GM18519 (cell line): ENCODE measurements around the gene PPP4R1.
"Not testable (repeated sequence)": the region's sequence is repeated elsewhere in the genome, so short reads cannot be mapped to it uniquely, and the experiment has no call there.

ENCODE experiments used
- ATAC-seq: cut with Tn5 transposase; IDR thresholded peaks from one replicate; pipeline ENCODE4 v1.9.1; 2021; ENCODE audit warnings: mild to moderate bottlenecking, moderate library complexity; ENCODE audit not compliant: unreplicated experiment, low FRiP score

Gene PPP4R1

DNA sequence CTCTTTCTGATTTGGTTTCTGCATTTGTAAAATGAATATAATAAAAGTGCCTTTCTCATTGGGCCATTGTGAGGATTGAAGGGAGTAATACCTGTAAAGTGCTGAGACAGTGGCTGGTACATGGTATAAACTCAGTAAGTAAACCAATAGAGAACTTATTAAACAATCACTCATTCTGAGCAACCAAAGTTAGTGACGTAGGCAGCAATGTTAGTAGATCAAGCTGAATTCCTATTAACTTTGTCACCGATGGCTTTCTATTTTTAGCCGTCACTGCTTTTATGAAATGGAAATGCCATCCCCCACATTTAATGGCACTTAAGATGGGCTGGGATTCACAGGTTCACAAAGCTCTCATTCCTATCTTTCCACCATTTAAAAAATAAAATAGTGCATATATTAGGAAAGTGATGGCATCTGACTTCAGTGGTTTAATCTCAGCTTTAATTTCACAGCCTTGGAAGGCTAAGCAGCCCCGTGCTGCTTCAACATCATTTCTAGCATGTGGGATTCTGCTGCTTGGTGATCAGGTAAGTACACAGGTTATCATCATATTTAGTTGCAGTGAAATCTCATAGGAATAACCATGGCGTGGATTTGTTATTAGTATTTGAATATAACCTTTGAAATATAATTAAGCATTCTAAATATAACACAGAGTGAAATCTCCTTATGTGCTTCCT, 17.6 kb upstream of the PPP4R1 start:
- ATAC-seq: no peak

DNA sequence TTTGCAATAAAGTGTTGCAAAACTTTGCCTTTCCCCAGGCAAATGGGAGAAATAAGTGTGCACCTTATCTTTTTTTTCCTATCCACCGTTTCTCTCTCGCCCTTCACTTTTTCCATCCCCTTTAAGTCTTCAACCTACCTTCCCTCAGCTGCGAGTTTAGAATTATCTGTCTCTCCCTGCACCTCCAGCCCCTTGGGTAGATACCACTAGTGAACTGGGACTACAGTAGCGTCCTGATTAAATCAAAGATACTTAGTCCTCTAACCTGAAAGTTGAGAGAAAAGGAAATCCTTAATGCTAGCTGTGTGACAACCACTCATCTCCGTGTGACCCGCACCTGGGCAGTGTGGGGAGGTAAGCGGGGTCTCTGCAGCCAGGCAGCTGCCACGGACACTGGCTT, 16.1 kb upstream of the PPP4R1 start:
- no peak for ATAC-seq

DNA sequence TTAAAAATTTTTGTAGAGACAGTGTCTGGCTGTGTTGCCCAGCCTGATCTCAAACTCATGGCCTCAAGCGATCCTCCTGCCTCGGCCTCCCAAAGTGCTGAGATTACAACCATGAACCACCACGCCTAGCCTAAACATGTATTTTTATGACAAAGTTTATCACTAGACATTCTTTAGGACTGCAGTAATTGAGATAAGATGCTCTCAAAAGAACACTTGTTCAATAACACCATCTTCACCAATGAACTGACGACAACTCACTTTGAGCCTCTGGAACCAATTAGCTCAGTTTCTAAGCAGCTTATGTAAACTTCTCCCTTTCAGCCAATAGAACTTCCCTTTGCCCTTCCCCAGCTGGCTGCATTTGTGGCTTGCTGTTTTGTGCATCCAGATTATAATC, 15.3 kb upstream of the PPP4R1 start:
- ATAC-seq: no peak

DNA sequence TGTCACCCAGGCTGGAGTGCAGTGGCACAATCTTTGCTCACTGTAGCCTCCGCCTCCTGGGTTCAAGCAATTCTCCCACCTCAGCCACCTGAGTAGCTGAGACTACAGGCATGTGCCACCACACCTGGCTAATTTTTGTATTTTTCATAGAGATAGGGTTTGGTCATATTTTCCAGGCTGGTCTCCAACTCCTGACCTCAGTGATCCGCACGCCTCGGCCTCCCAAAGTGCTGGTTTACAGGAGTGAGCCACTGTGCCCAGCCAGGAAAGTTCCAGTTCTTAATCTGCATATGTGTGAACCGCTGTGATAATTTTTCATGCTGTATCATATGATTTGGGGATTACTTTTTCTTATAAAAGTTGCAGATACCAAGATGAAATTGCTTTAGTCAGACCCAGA, 14.6 kb upstream of the PPP4R1 start:
- no peak for ATAC-seq

DNA sequence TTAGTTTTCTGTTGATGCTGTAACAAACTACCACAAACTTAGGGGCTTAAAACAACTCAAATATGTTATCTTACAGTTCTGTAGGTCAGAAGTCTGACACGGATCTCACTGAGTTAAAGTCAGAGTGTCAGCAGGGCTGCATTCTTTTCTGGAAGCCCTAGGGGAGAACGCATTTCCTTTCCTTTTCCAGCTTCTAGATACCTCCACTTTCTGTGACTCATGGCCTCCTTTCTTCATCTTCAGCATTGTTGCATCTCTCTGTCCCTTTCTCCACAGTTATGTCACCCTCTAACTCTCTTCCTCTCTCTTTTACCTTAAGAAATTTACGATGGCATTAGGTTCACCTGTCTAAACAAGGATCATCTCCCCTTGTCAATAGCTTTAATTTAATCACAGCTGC, 13.3 kb upstream of the PPP4R1 start:
- ATAC-seq: no peak

DNA sequence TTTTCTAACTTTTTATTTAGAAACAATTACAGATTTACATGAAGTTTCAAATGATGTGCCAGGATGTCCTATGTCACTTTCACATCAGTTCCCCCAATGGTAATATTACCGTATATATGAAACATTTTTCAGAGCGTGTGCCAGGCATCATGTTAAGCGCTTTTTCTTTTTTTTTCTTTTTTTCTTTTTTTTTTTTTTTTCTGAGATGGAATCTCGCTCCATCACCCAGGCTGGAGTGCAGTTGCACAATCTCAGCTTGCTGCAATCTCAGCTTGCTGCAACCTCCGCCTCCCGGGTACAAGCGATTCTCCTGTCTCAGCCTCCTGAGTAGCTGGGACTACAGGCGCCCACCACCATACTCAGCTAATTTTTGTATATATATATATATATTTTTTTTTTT, 5.6 kb upstream of the PPP4R1 start:
- ATAC-seq: no peak

DNA sequence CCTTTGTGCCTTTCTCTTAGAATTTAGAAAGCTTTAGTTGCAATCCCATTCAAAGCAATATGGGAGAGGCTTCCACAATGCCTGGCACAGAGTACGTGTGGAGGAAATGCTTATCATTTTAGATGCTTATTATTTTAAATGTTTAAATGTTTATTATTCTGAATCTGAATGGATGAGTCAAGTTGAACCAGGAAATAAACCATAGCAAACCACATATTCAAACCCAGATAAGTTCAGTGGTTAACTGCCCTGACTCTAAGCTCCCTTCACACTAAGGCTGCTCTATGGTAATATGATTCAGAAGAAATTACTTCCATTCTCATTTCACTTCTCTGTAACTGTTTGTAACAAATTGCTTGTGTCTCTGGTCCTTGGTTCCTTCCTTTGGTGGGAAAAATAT, 5.2 kb upstream of the PPP4R1 start:
- no peak for ATAC-seq

DNA sequence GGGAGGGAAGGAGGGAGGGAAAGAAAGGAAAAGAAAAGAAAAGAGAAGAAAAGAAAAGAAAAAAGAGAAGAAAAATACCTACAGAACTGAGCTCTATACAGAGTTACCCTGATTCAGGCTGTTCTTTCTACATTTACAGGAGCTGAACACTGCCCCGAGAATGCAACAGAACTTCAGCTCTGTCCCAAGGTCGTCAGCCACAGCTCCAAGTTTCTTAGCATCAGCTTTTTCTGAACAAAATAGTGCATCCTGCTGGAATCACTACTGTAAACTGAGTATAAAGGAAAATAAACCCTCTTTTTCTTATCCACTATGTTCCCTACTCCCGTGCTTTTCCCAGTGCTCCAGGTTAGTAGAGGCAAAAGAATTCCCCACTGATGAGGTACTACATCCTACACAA, 4.7 kb upstream of the PPP4R1 start:
- ATAC-seq: no peak

DNA sequence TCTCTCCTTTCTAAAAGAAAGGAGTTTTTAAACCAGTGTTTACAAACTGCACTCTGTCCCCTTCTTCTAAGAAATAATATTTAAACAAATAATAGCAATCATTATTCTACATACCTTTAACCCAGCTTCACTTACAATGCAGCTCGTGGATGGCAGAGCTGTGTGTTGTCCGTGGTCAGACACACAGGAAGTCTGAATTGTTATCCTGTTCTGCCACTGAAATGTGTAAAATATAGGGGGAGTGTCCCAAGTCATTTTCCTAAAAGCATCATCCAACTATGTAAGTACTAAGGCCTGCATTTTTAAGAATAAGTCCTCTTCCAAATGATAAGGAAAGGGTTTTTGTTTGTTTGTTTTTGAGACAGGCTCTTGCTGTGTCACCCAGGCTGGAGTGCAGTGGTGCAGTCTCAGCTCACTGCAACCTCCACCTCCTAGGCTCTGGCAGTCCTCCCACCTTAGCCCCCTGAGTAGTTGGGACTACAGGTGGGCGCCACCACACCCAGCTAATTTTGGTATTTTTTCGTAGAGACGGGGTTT, 2.7 kb upstream of the PPP4R1 start:
- ATAC-seq: no peak

DNA sequence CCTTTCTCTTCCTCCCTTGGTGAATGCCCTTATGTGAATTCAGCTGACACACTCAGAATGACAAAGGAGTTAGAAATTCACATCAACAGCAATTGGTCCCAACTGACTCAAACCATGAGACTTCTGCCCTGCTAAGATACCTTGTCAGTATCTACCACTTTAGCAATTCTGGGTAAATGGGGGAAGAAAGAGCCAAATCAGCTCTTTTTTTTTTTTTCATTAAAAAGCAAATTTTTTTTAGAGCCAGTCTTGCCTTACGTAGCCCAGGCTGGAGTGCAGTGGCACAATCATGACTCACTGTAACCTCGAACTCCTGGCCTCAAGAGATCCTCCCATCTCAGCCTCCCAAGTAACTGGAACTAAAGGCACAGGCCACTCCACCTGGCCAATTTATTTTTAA, 1.7 kb upstream of the PPP4R1 start:
- no peak for ATAC-seq

DNA sequence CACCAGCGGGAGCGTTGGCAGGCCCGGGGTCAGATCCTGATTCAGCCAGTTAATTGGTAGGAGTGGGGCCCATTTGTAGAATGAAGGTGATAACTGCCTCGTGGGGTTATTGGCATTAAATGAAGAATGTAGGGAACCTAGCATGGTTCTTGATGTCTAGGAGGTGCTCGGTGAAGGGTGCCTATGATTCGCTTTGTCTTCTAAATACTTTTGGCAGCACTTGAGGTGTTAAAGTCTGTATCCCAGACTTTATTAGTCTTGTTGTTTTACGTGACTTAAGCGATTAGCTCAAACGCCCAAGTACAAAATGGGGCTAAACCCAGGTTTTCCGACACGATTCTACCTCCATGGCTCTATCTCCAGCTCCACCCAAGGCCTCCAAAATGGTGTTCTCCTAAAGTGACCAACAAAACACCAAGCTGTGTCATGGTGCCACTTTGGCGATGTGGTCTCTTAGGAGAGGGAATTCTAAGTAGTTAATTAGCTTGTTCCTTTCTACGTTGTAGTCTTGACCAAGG, 980 bp upstream of the PPP4R1 start:
- no peak for ATAC-seq

DNA sequence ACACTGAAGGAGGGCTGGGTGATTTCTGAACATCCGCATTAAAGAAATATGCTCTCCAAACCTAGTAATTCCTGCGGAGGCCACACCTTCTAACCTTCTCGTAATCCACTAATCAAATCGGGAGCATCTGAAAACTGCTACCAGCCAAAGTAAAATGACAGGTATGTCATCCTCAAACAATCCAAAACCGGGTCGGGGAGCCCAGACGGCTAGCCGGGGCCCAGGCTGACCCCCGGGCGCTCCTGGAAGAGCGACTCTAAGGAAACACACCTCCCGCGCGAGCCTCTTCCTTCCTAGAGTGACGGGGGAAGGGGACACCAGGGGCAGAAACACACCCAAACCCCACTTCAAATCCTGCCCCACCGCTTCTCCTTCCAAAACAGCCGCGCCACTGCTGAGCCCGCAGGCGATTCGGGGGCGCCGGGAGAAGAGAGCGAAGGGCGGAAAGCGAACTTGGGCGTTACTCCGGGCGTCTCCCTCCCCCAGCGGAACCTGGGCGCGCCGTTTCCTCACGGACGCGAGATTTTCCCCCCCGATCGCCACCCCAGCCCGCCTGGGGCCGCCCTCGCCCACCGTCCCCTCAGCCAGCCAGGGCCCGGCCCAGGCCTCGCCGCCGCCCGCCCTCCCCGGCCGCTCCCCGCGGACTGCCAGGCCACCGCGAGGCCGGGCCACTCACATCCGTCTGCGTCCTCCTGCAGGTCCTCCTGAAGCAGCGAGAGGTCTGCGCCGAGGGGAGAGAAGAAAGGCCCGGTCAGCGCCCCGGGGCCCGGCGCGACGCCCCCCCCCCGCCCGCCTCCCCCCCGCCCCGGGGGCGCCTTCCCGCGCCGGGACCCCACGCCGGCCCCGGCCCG, 584 bp downstream of the PPP4R1 start:
- ATAC-seq: peak; percentile 24

DNA sequence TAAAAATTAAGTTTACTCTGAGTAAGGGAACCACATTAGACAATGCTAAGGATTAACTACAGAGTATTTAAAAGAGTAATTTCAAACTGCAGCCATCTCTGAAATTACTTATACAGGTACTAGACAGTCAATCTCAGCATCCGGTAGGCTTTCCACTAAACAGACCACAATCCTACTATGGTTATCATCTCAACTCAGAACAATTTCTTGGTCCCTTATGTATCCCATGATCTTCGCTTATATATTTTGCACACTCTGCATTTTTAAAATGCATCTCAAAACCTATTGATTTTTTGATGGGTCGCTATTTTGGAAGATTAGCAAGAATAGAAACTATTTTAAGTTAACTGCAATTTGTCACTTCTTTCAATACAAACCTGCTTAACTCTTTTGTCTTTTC, 1.4 kb downstream of the PPP4R1 start:
- ATAC-seq: no peak

DNA sequence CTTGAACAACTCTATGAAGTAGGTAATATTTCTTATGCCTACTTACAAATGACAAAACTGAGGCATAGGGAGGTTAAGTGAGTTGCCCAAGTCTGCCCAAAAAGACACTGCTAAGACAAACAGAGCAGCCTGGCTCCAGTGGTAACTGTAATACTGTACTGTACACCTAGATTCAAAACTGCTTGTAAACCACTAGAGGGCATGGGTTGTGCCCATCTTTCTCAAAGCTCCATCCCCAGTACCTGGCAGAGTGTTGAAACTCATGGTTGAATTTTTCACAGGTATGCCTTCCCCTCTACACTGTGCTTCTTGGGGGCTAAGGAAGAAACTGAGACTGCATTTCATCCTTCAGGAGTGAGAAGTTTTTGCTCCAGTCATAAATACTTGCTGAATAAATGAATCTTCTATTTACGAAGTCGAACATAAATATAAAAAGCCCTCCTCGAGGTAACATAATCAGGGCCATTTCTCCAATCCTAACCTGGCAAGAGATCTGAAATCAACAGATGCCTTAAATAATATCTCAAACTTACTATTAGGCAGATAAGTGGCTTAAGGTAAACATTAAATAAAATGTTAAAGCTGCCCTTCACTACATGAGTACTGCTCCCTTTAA, 2.0 kb downstream of the PPP4R1 start:
- ATAC-seq: no peak

DNA sequence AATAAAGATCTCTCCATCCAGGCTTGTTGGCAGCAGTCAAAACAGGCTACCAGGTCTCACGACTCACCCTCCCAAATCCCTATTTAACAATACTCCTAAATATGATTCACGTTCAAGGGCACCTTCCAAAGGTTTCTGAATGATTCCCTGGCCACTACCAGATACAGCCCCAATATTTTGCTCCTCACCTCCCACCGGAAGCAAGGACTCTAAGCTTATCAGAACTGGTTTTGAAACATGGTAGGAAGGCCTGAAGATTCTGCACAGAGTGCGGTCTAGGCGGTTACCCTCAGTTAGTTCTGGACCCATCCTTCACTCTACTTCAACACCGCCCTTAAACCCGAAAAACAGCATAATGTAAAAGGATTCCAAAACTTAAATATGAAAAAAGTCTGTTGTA, 5.2 kb downstream of the PPP4R1 start:
- no peak for ATAC-seq

DNA sequence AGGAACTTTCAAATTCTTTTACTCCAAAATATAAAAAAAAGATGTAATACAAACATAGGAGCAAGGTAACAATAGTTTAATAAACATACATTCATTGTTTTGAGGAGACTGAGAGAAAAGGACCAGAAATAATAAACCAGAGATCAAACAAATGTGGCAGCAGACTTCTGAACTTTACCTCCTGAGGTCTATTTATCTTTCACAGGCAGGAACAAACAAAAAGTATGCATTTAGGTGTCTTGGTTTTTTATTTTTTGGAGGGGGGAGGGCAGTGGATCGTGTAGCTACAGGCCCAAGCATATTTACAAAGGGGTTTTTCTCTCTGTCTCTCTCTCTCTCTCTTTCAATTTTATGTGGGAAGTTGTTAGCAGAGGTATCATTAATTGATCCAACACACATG, 5.6 kb downstream of the PPP4R1 start:
- ATAC-seq: no peak

DNA sequence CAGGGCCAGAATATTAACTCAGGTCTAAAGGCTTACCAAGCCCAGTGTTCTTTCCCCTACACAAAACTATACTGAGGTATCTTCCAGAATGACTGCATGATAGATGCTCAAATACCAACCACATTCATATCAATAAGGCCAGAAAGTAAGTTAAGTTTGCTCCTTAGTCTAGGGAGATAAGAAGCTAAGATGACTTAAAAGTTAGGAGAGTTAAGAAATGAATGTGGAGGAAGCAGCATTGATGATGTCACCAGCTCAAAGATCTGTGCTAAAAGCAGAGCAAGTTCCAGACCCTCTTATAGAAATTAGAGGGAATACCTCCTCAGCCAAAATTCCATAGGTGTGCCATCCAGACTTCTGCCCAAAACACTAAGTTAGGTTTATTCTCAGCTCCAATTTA, 6.1 kb downstream of the PPP4R1 start:
- ATAC-seq: no peak

DNA sequence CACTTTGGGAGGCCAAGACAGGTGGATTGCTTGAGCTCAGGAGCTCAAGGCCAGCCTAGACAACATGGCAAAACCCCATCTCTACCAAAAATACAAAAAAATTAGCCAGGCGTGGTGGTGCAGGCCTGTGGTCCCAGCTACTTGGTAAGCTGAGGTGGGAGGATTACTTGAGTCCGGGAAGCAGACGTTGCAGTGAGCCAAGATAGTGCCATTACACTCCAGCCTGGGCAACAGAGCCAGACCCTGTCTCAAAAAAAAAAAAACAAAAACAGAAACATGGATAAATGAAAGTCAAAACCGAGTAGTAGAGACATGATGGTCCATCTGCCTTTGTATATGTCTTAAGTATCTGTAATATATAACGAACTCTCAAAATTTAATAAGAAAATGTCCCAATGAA, 7.2 kb downstream of the PPP4R1 start:
- ATAC-seq: not testable (repeated sequence)

DNA sequence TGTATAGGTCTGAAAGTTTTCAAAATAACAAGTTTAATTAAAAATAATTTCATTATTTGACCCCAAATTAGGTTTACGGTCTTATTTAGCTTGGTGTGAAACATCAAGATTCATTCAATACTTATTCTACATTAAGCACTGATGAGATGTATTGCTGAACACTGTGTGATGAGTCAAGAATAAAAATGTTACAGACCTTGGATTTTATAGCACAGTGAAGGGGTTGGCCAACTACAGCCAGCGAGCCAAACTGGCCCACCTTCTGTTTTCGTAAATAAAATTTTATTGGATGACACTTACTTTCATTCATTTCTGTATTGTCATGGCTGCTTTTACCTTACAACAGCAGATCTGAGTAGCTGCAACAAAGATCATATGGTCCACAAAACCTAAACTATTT, 8.3 kb downstream of the PPP4R1 start:
- no peak for ATAC-seq

DNA sequence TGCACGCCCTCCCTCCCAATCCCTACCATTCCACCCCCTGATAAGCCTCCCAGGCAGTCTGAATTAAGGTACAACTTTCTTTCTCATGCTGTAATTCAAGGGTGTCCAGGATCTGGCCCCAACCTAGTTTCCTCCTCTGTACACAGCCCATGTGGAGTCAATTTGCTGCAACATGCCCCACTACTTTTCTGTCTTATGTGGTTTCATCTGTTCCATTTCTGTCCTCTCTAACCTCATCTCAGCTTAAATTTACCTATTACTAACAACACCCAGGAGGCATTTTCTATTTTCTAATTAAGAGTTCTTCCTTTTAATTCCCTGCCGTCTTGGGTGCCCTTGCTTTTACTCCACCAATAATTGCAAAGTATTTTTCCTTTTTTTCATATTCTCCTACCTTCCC, 10.0 kb downstream of the PPP4R1 start:
- ATAC-seq: no peak

DNA sequence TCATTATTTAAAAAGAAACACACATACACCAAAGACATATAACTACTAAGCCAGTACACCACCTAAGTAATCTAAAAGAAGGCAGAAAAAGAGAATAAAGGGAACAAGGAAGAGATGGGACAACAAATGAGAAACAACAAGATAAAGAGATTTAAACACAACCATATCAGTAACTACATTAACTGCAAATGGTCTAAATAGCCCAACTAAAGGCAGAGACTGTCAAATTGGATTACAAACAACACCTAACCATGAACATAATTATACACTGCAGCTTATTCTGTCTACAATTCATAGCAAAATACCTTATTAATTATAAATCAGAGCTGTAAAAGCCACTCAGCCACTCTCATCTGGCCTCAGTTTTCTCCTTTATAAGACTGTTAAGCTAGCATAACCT, 15.0 kb downstream of the PPP4R1 start:
- ATAC-seq: no peak
